ENCODE data around the gene UBALD2. TPM values are rescaled to one million over a fixed set of nuclear protein-coding genes. Genes with fewer than 3 reads are reported as not detected.

The UBALD2 gene
- total RNA-seq, 4 donors from 2014 or later = 9.1 to 16.2 (median 12.4) TPM

- no peak for TF ChIP-seq EP300 (IDR thresholded peaks at IDR 0.05)
- no peak for TF ChIP-seq POLR2AphosphoS5 (IDR thresholded peaks at IDR 0.05)
- TF ChIP-seq CTCF (IDR thresholded peaks at IDR 0.05) = no peak
- no peak for TF ChIP-seq POLR2A (IDR thresholded peaks at IDR 0.05; ENCODE audit: low read depth)
- Histone ChIP-seq H3K9me3 (no peaks in the 10 kb centered on the region), H3K4me3 (no peak overlapping the region), H3K27ac (replicated peaks in 1 of 4) (no peak overlapping the region), H3K36me3 (peaks cover 0 to 23% (median 0%) of the 10 kb centered on the region in 4 donors), H3K27me3 (no peaks in the 10 kb centered on the region), H3K4me1 (peaks cover 13 to 32% (median 24%) of the 10 kb centered on the region in 4 donors)
- no peak for DNase-seq (ENCODE audit: extremely low spot score)
- intact Hi-C loops (cut with DNase I) = loop anchor here (5.0 kb wide), 1 partner anchor 95 kb away; no protein-coding TSS in a partner anchor
- 91% methylated on average over 25 of the region's 31 CpGs for WGBS
Observed at GRCh38 chr17:76277300-76278267, 12.4 kb downstream of the UBALD2 start.

DNA sequence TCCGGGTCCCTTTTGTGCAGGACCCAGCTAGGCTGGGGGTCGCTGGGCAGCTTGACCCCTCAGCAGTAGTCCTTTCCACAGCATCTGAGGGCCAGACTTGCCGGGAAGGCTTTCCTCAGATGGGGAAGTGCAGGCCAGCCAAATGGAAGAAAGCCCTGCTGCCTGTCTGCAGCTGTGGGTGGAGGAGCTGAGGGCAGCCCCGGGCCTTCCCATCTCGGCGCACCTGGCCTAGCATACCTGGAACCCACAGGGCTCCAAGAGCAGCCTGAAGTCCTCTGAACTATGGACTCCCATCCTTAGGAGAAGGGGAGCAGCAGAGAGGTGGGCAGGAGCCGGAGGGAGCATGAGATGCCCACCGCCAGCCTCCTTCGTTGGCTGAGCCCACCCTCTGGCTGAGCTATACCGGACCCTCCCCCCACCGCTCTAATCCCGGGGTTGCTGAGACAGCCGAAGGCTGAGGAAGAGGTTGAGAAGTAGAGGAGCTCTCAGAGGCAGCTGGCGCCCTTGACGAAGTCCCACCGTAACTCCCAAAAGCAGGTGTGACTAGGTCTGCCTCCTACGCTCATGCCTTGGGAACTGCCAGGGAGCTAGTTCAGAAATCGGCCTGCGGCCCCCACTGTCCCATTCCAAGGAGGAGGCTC lies 13.2 kb downstream of the UBALD2 start:
- no peaks in the 10 kb centered on the region for H3K9me3 ChIP-seq
- H3K36me3 ChIP-seq = peaks cover 0 to 23% (median 0%) of the 10 kb centered on the region in 4 donors
- no peak overlapping the region for H3K27ac ChIP-seq (replicated peaks in 1 of 4)
- peaks cover 13 to 25% (median 18%) of the 10 kb centered on the region in 4 donors for H3K4me1 ChIP-seq
- H3K4me3 ChIP-seq = no peak overlapping the region
- WGBS = 89% methylated on average over 15 of the region's 19 CpGs
- TF ChIP-seq EP300 (IDR thresholded peaks at IDR 0.05) (no peak), CTCF (IDR thresholded peaks at IDR 0.05) (no peak), POLR2A (IDR thresholded peaks at IDR 0.05; ENCODE audit: low read depth) (no peak), POLR2AphosphoS5 (IDR thresholded peaks at IDR 0.05) (no peak)
- no peak for DNase-seq (ENCODE audit: extremely low spot score)
- intact Hi-C loops (cut with DNase I) = loop anchor here (5.0 kb wide), 1 partner anchor 96 kb away; no protein-coding TSS in a partner anchor
- H3K27me3 ChIP-seq = no peaks in the 10 kb centered on the region

DNA sequence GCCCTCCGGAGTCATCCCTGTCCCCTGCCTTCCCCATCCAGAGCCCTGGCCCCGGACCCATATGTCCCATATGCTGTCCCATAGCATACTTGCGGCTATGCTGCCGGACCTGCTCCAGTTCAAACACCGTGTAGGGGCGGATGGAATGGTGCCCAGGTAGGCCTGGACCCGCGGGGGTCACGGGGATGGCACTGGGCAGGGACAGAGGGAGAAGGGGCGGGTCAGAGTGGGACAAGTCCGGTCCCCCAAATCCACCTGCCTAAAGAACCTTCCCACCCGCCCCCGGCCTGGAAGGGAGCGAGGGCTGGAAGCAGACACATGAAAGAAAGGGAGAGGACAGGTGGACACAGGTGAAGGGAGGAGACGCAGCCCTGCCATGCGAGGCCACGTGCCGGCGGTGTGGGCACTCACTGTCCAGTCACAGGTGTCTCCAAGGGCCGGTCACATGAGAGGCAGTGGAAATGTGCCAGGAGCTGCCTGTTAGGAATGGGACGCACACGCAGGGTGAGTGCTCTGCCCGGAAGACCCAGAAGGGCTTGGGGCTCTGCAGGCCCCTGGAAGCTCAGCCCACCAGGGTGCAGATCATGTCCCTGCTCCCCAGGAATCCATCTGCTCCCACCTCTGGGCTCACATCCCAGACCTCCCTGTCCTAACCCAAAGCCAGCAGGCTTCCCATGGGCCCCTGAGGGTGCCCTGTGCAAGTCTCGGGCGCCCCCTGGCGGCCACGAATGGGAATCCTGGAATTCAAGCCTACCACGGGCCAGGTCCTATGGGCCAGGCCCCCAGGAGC lies 14.0 kb downstream of the UBALD2 start:
- Histone ChIP-seq H3K27ac (replicated peaks in 1 of 4) (no peak overlapping the region), H3K4me1 (peaks cover 8 to 18% (median 13%) of the 10 kb centered on the region in 4 donors), H3K27me3 (no peaks in the 10 kb centered on the region), H3K4me3 (no peak overlapping the region), H3K9me3 (no peaks in the 10 kb centered on the region), H3K36me3 (peaks cover 0 to 23% (median 0%) of the 10 kb centered on the region in 4 donors)
- TF ChIP-seq POLR2A (IDR thresholded peaks at IDR 0.05; ENCODE audit: low read depth) (no peak), CTCF (IDR thresholded peaks at IDR 0.05) (peak; percentile 96 to 98 (median 97)), POLR2AphosphoS5 (IDR thresholded peaks at IDR 0.05) (peak; percentile 11 to 64), EP300 (IDR thresholded peaks at IDR 0.05) (no peak)
- peak; percentile 96 for DNase-seq (ENCODE audit: extremely low spot score)
- intact Hi-C loops (cut with DNase I) = loop anchor here (1.0 to 5.0 kb wide), 2 partner anchors 97 to 159 kb away; no protein-coding TSS in a partner anchor
- 60% methylated on average over 16 of the region's 28 CpGs for WGBS

GRCh38 chr17:76279742-76280287 lies 14.7 kb downstream of the UBALD2 start:
- intact Hi-C loops (cut with DNase I) = loop anchor here (1.0 to 5.0 kb wide), 2 partner anchors 98 to 160 kb away; no protein-coding TSS in a partner anchor
- Histone ChIP-seq H3K27ac (replicated peaks in 1 of 4) (no peak overlapping the region), H3K27me3 (no peaks in the 10 kb centered on the region), H3K4me3 (no peak overlapping the region), H3K9me3 (no peaks in the 10 kb centered on the region), H3K36me3 (peaks cover 0 to 23% (median 0%) of the 10 kb centered on the region in 4 donors), H3K4me1 (peaks cover 8 to 14% (median 10%) of the 10 kb centered on the region in 4 donors)
- no peak for DNase-seq (ENCODE audit: extremely low spot score)
- no peak for TF ChIP-seq EP300 (IDR thresholded peaks at IDR 0.05)
- TF ChIP-seq POLR2AphosphoS5 (IDR thresholded peaks at IDR 0.05) = no peak
- TF ChIP-seq CTCF (IDR thresholded peaks at IDR 0.05) = no peak
- no peak for TF ChIP-seq POLR2A (IDR thresholded peaks at IDR 0.05; ENCODE audit: low read depth)
- 90% methylated on average over 13 of the region's 15 CpGs for WGBS
